KBM-7 (cell line): ENCODE measurements around the gene AJAP1.
A peak's percentile ranks its signal among the peaks of the same experiment; 100 is the strongest.

ENCODE experiments used
- DNase-seq: peaks from one replicate; pipeline ENCODE4 v3.0.0-alpha.2; 2015
- in situ Hi-C: fragments of 300-500 bp; cut with MboI; formaldehyde crosslinking; loops from 2 replicates; pipeline ENCODE4 v1.14.3; 2020; ENCODE audit warnings: low sequenced_read_pairs, low pct_unique_long_range_greater_than_20kb, mixed read lengths

AJAP1 gene

GRCh38 chr1:4723106-4723505, 68.7 kb downstream of the AJAP1 start:
- no peak for DNase-seq
- in situ Hi-C loops, result no loop called here

GRCh38 chr1:4724001-4724400, 69.6 kb downstream of the AJAP1 start:
- in situ Hi-C loops, result no loop called here
- DNase-seq, result no peak

GRCh38 chr1:4724695-4725250, 70.4 kb downstream of the AJAP1 start:
- no peak for DNase-seq
- in situ Hi-C loops, result no loop called here

- in situ Hi-C loops, result no loop called here
- DNase-seq, result no peak
These were observed 71.0 kb downstream of the AJAP1 start for GRCh38 chr1:4725416-4725815.

GRCh38 chr1:4726620-4727341, 72.4 kb downstream of the AJAP1 start:
- no peak for DNase-seq
- in situ Hi-C loops, result no loop called here

GRCh38 chr1:4728319-4729089, 74.1 kb downstream of the AJAP1 start:
- in situ Hi-C loops, result no loop called here
- DNase-seq, result no peak

GRCh38 chr1:4729090-4729471, 74.7 kb downstream of the AJAP1 start:
- DNase-seq, result no peak
- in situ Hi-C loops, result no loop called here

- in situ Hi-C loops, result no loop called here
These were observed 75.7 kb downstream of the AJAP1 start for GRCh38 chr1:4730078-4730477.

GRCh38 chr1:4733446-4734177, 79.2 kb downstream of the AJAP1 start:
- DNase-seq, result no peak
- in situ Hi-C loops, result no loop called here

More at GRCh38 chr1:4730078-4730477, 75.7 kb downstream of the AJAP1 start:
- no peak for DNase-seq

- DNase-seq, result no peak
- in situ Hi-C loops, result no loop called here
These were observed 79.8 kb downstream of the AJAP1 start for GRCh38 chr1:4734219-4734618.

- in situ Hi-C loops, result no loop called here
- no peak for DNase-seq
These were observed 80.4 kb downstream of the AJAP1 start for GRCh38 chr1:4734791-4735190.

- DNase-seq, result peak; percentile 91
- in situ Hi-C loops, result no loop called here
These were observed 81.8 kb downstream of the AJAP1 start for GRCh38 chr1:4736254-4736653.

GRCh38 chr1:4741876-4742423, 87.5 kb downstream of the AJAP1 start:
- in situ Hi-C loops, result no loop called here
- no peak for DNase-seq

GRCh38 chr1:4743978-4744750, 89.8 kb downstream of the AJAP1 start:
- in situ Hi-C loops, result no loop called here
- no peak for DNase-seq

GRCh38 chr1:4745560-4745959, 91.2 kb downstream of the AJAP1 start:
- DNase-seq, result no peak
- in situ Hi-C loops, result no loop called here

- DNase-seq, result no peak
- in situ Hi-C loops, result no loop called here
These were observed 95.0 kb downstream of the AJAP1 start for GRCh38 chr1:4749406-4749805.

GRCh38 chr1:4750177-4750576, 95.8 kb downstream of the AJAP1 start:
- in situ Hi-C loops, result no loop called here
- no peak for DNase-seq

- DNase-seq, result no peak
These were observed 97.7 kb downstream of the AJAP1 start for GRCh38 chr1:4752059-4752458.

GRCh38 chr1:4754816-4755215, 100.4 kb downstream of the AJAP1 start:
- no peak for DNase-seq
- in situ Hi-C loops, result no loop called here

More at GRCh38 chr1:4752059-4752458, 97.7 kb downstream of the AJAP1 start:
- in situ Hi-C loops, result no loop called here
